K562 (cell line): ENCODE data around the gene NFIC. TPM values are rescaled to one million over a fixed set of nuclear protein-coding genes. Genes with fewer than 3 reads are reported as not detected.
A peak's percentile ranks its signal among the peaks of the same experiment; 100 is the strongest.

Experiments
- ASH1L ChIP-seq: fragments of 450-650 bp; IDR thresholded peaks from 2 replicates; pipeline ENCODE4 v1.6.1; 2018; ENCODE audit warnings: borderline replicate concordance, mild to moderate bottlenecking, low read depth; ENCODE audit not compliant: partially characterized antibody
- CEBPZ ChIP-seq: fragments of 150-350 bp; IDR thresholded peaks from 2 replicates; pipeline ENCODE4 v1.6.1; 2014; ENCODE audit warnings: low read depth, mild to moderate bottlenecking, low read length, borderline replicate concordance
- CREB3 ChIP-seq: fragments of 450-650 bp; conservative IDR thresholded peaks from 2 replicates; pipeline ENCODE4 v1.6.1; 2016; ENCODE audit warnings: missing genetic modification characterization, low read depth, mild to moderate bottlenecking, missing compliant biosample characterization, moderate library complexity
- E2F8 ChIP-seq: fragments of 450-650 bp; IDR thresholded peaks from 2 replicates; pipeline ENCODE4 v1.7.1; 2018; ENCODE audit warnings: mild to moderate bottlenecking, low read depth; ENCODE audit not compliant: partially characterized antibody
- GTF2F1 ChIP-seq: IDR thresholded peaks from 2 replicates; pipeline ENCODE4 v1.6.1; 2011; ENCODE audit warnings: low read depth, low read length, improper control_type of control experiment
- ILF3 ChIP-seq: fragments of 450-650 bp; IDR thresholded peaks from 2 replicates; pipeline ENCODE4 v1.6.1; 2018; ENCODE audit warnings: antibody characterized with exemption, mild to moderate bottlenecking, moderate library complexity, borderline replicate concordance
- MAFF ChIP-seq: IDR thresholded peaks from 2 replicates; pipeline ENCODE4 v1.6.1; 2012; ENCODE audit warnings: low read length, improper control_type of control experiment
- MCM5 ChIP-seq: fragments of 450-650 bp; IDR thresholded peaks from 2 replicates; pipeline ENCODE4 v1.6.1; 2016; ENCODE audit warnings: low read depth
- PHF20 ChIP-seq: fragments of 450-650 bp; IDR thresholded peaks from 2 replicates; pipeline ENCODE4 v1.6.1; 2018; ENCODE audit not compliant: partially characterized antibody
- POLR2A ChIP-seq: fragments of 450-650 bp; conservative IDR thresholded peaks from 2 replicates; pipeline ENCODE4 v1.6.1; 2016
- RBM22 ChIP-seq: fragments of 200-400 bp; formaldehyde crosslinking; IDR thresholded peaks from 2 replicates; pipeline ENCODE4 v1.6.1; 2018; ENCODE audit warnings: low read length, low read depth; ENCODE audit not compliant: poor library complexity, severe bottlenecking
- RERE ChIP-seq: sonication (generic); formaldehyde crosslinking; IDR thresholded peaks from 2 replicates; pipeline ENCODE4 v1.8.0; 2023; ENCODE audit warnings: missing genetic modification reagents, mild to moderate bottlenecking, borderline replicate concordance
- SRSF3 ChIP-seq: fragments of 200-400 bp; formaldehyde crosslinking; IDR thresholded peaks from 2 replicates; pipeline ENCODE4 v1.6.1; 2016; ENCODE audit warnings: mild to moderate bottlenecking, low read length, moderate library complexity; ENCODE audit not compliant: insufficient read depth
- ZC3H4 ChIP-seq: sonication (generic); formaldehyde crosslinking; IDR thresholded peaks from 2 replicates; pipeline ENCODE4 v1.9.0; 2021; ENCODE audit warnings: missing genetic modification reagents, borderline replicate concordance
- polyA plus RNA-seq, 8 experiments: library from polyadenylated mRNA; depleted of rRNA in 4 of 8; stranded (reverse) in 5 of 8; unstranded in 3 of 8; fragments of >200 nt; fragmentation: Nextera tagmentation in 2 of 8; fragmentation: Illumina TruSeq in 1 of 8; extraction: Ambion mirVana in 2 of 8; extraction: Trizol in 1 of 8; gene quantifications; 2 replicates each; pipeline versions ENCODE4 v1.2.1 to v1.2.3, GENCODE V29; 2011 to 2014; ENCODE audit warnings: inconsistent platforms in 1 of 8, missing spikeins in 1 of 8
- total RNA-seq, 7 experiments: library from RNA; depleted of rRNA in 6 of 7; stranded (reverse); fragments of >200 nt in 6 of 7; fragmentation: Illumina TruSeq in 2 of 7; extraction: Trizol in 2 of 7; gene quantifications; 2 replicates each; pipeline versions ENCODE4 v1.2.1 to v1.2.3, GENCODE V29; 2011 to 2021; ENCODE audit warnings: low replicate concordance in 1 of 7

Gene NFIC
- total and polyA plus RNA-seq, 9 of the 15 experiments (the other 6 are each of a cell fraction or from before 2014, with no cell fraction given), result 0.71 to 62.1 (median 6.9) TPM

GRCh38 chr19:3459089-3459881 lies 92.9 kb downstream of the NFIC start (continued):
- TF ChIP-seq PHF20 (no peak), SRSF3 (no peak), ZC3H4 (CRISPR knock-in tag) (no peak), CREB3 (tag) (no peak), GTF2F1 (no peak), RERE (no peak), E2F8 (no peak), ILF3 (no peak), MCM5 (no peak), ASH1L (no peak), POLR2A (0 out of 2 replicates have a peak, but pooled peaks have one; percentile 41), MAFF (peak; percentile 32; the same call in 1 of the 2 replicates), CEBPZ (no peak), RBM22 (peak; percentile 74)
